Measurements from ENCODE around the gene MVB12B.

MVB12B gene

GRCh38 chr9:126436545-126437267, 110.1 kb downstream of the MVB12B start:
- DNase-seq, result no peak

GRCh38 chr9:126437268-126437666, 110.6 kb downstream of the MVB12B start:
- no peak for DNase-seq

GRCh38 chr9:126437701-126438100, 111.1 kb downstream of the MVB12B start:
- no peak for DNase-seq

GRCh38 chr9:126438741-126439401, 112.2 kb downstream of the MVB12B start:
- no peak for DNase-seq

GRCh38 chr9:126439402-126439765, 112.8 kb downstream of the MVB12B start:
- DNase-seq, result no peak

DNA sequence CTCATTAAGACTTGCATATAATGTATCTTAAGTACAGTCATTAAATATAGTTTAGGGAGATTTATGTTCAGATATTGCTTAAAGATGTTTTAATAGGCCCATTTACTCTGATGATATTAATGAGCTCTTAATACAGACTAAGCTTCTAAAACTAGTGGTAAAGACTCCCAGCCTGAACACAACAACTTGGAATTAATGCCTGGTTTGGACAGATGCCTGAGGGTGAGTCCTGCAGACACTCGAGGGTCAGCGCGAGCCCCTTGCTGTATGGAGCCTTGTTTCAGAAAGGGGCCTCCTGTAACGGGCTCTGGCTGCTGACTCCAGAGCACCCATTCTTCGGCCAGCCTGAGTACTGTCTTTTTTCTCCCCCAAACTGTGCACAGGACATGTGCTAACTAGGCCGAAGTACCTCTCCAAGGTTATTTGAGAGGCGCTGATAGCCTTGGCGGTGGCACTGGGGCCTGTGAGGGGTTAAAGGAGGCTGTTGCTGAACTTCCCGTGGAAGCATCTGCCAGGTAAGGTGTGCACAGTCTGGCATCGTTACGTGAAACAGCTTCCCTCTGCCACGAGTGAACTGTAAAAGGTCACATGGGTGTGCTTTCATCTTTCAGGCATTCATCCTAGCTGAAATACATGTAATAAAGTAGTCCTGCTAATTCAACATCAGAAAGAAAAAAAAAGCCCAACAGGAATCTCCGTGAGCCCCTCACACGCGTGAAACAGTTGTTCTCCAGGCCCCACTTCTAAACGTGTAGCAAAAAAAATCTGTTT, 113.4 kb downstream of the MVB12B start:
- no peak for DNase-seq

- DNase-seq, result peak; percentile 88
These were observed 114.3 kb downstream of the MVB12B start for GRCh38 chr9:126440940-126441339.

DNA sequence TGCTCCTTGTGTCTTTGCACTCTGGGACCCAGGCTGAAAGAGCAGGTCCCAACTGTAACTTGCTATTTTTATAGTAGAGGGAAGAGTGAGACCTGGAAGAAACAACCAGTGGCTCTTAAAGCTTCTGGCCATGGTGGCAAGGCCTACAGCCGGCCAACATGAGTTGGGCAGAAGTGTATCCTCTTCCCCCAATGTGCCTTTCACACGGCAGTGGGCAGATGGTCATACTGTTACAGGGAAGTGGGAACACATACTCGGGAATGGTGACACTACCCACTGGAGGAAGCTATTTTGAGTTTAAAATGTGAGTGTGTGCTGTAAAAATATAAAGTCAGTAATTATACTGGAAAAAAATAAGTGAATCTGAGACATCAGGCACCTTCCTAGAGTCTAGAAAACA, 116.0 kb downstream of the MVB12B start:
- DNase-seq, result no peak

DNA sequence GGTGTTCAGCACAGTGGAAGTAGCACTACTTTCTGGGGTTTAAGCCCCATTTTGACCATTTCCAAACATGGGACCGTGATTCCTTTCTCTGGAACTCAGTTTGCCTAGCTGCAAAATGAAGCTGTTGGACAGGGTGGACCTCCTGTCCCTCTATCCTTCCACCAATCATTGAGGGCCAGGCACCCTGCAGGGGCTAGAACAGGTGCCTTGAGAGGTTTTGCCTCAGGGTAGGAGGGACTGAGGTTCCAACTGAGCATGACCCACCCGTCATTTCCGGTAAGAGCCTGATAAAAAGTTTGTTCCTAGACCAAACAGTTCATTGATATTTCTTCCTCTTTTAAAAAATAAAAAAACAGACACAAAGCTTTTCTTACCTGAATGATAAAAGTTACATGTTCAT, 116.5 kb downstream of the MVB12B start:
- no peak for DNase-seq

- no peak for DNase-seq
These were observed 121.5 kb downstream of the MVB12B start for GRCh38 chr9:126448136-126448535.

GRCh38 chr9:126448865-126449577, 122.4 kb downstream of the MVB12B start:
- no peak for DNase-seq

- DNase-seq, result no peak
These were observed 123.4 kb downstream of the MVB12B start for GRCh38 chr9:126449725-126450667.

DNA sequence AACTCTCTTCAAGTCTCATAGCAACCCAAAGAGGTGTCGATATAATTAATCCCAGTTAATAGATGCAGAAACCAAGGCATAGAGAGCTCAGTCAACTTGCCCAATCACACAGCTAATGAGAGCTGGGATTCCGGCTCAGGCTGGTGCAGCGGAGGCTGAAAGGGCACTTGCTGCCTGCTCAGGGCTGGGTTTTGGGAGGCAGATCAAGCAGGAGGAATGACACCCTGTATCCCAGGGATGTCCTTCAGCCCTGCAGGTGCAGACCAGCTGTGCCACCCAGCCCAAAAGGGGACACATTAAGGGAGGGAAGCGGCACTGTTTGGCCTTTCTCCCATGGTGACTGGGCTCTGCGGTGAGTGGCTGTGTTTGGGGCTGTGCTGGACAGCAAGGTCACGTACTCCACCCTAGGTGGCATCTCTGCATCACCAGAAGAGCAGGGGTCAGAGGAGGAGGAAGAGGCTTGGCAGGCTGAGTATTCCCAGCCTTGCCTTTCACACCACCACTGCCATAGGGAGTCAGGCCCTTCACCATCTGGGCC, 124.1 kb downstream of the MVB12B start:
- no peak for DNase-seq

GRCh38 chr9:126451316-126451885, 124.8 kb downstream of the MVB12B start:
- DNase-seq, result no peak

DNA sequence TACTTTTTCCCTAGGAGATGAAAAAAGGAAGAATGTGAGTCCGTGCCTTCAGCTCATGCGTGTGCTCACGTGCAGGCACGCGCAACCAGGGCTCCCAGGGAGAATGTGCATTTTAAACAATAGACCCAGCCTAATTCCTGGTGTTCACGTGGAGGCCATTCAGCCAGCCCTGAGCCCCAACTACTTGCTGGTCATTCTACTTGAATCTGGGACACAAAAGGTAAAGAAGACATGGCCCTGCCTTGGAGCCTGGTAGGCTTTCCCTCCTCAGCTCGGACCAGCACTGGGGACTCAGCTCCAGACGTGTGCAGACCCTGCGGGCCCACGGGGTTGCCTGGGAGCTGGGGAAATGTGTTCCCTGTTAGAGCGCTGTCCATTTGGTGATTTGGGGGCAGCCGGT, 125.5 kb downstream of the MVB12B start:
- DNase-seq, result no peak

- no peak for DNase-seq
These were observed 126.7 kb downstream of the MVB12B start for GRCh38 chr9:126453156-126453963.

DNA sequence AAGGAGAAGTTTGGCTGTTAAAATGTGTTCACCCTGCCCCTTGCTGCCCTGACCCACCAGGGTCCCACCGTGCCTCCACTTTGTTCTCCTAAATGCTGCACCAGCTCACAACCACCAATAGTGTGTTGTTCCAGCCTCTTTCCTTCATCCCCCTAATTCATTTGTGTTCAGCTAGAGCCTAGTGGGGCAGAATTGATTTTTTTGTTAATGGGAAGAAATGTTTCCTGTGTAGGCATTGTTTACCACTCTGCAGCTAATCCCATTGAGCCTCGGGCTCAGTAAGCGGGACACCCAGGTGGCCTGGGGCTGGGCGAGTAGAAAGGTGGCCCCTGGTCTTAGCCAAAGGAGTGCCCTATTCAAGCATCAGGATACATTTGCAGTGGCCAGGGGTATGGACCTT, 127.6 kb downstream of the MVB12B start:
- DNase-seq, result peak; percentile 53

DNA sequence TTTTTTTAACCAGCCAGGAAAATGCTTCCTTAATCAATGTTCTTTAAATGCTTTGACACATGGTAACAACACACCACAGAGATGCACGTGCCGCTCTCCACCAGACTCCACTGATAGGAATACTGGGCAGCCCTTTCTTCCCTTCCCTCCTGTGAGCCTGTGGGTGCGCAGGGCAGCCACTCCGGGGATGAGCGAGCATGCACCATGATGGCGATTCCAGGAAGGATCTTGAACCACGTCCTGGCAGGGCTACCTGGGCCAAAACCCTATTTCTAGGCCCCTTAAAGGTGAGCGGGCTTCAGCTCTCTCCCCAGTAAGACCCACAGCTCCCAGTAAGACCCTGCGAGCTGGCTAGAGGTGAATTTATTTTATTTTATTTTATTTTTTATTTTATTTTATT, 128.2 kb downstream of the MVB12B start:
- DNase-seq, result no peak

DNA sequence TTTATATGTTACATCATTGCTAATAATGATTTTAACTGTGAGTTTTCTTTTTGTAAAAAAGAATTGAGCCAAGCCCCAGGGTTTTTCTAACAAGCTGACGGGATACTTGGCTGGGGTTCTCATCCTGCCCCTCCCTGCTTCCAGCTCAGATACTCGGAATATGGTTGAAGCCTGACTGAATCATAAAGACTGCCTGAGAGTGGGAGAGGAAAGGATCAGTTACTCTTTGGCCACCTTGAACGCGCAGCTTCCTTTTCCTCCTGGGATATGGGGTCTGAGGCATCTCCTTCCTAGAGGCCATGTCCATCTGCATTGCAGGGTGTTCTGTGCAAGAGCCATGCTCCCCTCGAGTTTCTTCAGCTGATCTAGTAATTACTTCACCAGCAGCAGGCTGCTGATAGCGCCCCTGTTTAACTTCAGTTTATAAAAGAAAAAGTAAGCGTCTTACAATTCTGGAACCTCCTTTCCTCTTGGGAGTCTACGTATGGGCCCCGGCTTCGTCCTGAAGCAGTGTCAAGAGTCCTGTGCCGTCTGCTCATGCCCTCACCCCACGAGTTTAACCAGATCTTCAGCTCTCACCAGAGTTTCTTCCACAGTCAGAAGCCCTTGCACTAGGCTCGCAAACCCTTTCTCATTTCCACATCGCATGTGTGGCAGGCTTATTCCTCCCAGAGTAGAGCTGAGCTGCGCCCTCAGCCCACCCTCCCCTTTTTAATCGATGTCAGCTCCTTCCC, 130.0 kb downstream of the MVB12B start:
- no peak for DNase-seq

DNA sequence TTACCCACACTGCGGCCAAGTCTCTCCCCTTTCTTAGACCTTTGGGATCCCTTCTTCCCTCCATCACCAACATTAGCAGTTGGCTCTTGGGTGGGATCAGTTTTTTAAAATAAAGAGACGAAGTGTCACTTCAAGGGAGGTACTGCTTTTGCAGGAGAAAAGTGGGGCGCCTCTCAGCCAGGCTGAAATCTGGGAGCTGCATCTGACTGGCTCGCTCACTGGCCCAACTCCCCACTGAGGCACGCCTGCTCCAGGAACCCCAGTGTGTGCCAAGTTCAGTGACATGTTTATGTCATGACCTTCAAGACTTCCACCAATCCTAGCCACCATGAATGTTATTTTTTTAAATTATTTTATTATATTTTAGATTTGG, 130.5 kb downstream of the MVB12B start:
- no peak for DNase-seq
